Right atrium auricular region (tissue), 2 donors: ENCODE measurements around the gene PRRX1. TPM values are rescaled to one million over a fixed set of nuclear protein-coding genes. Genes with fewer than 3 reads are reported as not detected.

Experiments used
- DNase-seq: peaks from one replicate; pipeline ENCODE4 v3.0.0-alpha.2; 2019; ENCODE audit warnings: low spot score
- H3K27ac ChIP-seq, 2 donors: fragments of 200-600 bp; sonication (generic); 1 replicate in 1 of 2; 2 replicates in 1 of 2; pipeline ENCODE4 v1.5.1; 2016 to 2019
- H3K27me3 ChIP-seq, 2 donors: fragments of 200-600 bp; sonication (generic); one replicate each; pipeline versions ENCODE4 v1.5.1 to v1.6.0; 2017 to 2019
- H3K36me3 ChIP-seq: fragments of 200-600 bp; sonication (generic); one replicate; pipeline ENCODE4 v1.5.1; 2016
- H3K4me1 ChIP-seq, 2 donors: fragments of 200-600 bp; sonication (generic); one replicate each; pipeline versions ENCODE4 v1.5.1 to v1.6.0; 2017 to 2019
- H3K4me3 ChIP-seq, 2 donors: fragments of 200-600 bp; sonication (generic); 1 replicate in 1 of 2; 2 replicates in 1 of 2; pipeline ENCODE4 v1.5.1; 2017 to 2019; ENCODE audit warnings: mild to moderate bottlenecking in 1 of 2, moderate library complexity in 1 of 2
- H3K9me3 ChIP-seq, 2 donors: fragments of 200-600 bp; sonication (generic); one replicate each; pipeline ENCODE4 v1.5.1; 2019
- total RNA-seq, 2 donors: library from RNA; depleted of rRNA; stranded (reverse); fragments of >200 nt; gene quantifications; one replicate each; pipeline ENCODE4 v1.1.0, GENCODE V29; 2016
- TF ChIP-seq, protein P1 (sequence below), 2 donors: fragments of 200-600 bp; sonication (generic); IDR thresholded peaks; one replicate each; pipeline ENCODE4 v1.5.1; 2019; ENCODE audit warnings: antibody characterized with exemption in 2 of 2

Gene PRRX1
- total RNA-seq, 2 donors from 2014 or later = 23.9 to 55.1 TPM

DNA sequence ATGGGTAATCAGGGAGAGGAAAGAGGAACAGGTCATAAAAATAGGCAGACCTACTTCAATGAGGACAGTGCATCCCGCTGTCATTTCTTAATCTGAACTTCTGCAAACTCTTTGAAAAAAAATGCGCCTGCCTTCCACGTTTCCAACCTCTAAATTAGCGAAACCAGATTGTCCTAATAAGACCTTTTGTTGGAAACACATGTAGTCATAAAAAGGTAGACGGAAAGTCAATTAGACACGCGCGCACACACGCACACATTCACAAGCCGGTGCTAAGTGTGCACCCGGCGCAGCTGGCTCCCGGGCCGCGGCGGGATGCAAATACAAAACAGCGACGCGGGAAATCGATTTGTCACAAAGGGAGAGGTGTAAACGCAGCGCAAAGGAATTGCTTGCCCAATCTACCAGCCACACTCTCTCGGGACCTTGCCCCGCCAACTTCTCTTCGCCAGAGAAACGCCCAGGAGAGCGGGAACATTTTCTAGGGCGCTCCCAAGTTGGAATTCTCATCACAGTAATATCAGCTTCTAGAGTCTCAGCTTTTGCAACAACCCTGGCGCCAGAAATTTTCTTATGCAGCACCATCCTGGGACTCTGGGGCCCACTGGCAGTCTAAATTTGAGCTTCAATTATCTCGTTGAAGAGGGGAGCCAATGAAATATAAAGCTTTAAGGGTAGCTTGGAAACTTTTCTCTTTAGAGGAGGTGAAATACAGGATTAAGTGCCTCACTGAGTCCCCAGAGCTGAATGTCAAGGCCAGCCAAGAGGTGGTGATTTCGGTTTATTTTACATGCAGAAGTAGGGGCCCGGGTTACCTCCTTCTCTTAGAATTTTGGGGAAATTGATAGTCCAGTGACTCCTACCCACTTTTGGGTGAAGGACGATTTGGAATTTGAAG lies 4.5 kb downstream of the PRRX1 start:
- H3K9me3 ChIP-seq = no peaks in the 10 kb centered on the region
- H3K36me3 ChIP-seq = no peaks in the 10 kb centered on the region
- peak overlapping the region in 1 of 2 donors; percentile 14 for H3K4me3 ChIP-seq
- peak overlapping the region; percentile 2 to 35 for H3K27ac ChIP-seq
- H3K27me3 ChIP-seq = peaks cover 0 to 14% of the 10 kb centered on the region in 2 donors
- peaks cover 0 to 13% of the 10 kb centered on the region in 2 donors for H3K4me1 ChIP-seq
- TF ChIP-seq, protein P1, sequence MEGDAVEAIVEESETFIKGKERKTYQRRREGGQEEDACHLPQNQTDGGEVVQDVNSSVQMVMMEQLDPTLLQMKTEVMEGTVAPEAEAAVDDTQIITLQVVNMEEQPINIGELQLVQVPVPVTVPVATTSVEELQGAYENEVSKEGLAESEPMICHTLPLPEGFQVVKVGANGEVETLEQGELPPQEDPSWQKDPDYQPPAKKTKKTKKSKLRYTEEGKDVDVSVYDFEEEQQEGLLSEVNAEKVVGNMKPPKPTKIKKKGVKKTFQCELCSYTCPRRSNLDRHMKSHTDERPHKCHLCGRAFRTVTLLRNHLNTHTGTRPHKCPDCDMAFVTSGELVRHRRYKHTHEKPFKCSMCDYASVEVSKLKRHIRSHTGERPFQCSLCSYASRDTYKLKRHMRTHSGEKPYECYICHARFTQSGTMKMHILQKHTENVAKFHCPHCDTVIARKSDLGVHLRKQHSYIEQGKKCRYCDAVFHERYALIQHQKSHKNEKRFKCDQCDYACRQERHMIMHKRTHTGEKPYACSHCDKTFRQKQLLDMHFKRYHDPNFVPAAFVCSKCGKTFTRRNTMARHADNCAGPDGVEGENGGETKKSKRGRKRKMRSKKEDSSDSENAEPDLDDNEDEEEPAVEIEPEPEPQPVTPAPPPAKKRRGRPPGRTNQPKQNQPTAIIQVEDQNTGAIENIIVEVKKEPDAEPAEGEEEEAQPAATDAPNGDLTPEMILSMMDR (IDR thresholded peaks at IDR 0.05) = no peak
- DNase-seq = no peak

DNA sequence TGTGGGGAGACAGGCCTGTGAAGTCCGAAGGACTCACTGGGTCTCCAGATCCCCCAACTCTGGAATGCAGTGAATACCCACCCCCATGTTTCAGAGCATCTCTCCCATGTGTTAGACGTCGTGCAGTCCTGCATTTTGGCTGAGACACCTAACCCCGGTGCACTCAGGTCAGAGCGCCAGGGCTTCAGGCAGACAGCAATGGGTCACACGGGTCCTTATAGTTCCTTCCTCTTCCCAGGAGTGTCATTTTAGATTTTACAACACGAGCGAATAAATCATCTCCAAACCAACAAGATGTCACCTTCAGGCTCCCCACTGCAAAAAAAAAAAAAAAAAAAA lies 5.1 kb downstream of the PRRX1 start:
- H3K9me3 ChIP-seq = no peaks in the 10 kb centered on the region
- peak overlapping the region; percentile 2 to 35 for H3K27ac ChIP-seq
- peaks cover 0 to 13% of the 10 kb centered on the region in 2 donors for H3K4me1 ChIP-seq
- H3K27me3 ChIP-seq = peaks cover 0 to 14% of the 10 kb centered on the region in 2 donors
- H3K4me3 ChIP-seq = no peak overlapping the region
- H3K36me3 ChIP-seq = no peaks in the 10 kb centered on the region
- TF ChIP-seq, protein P1 (IDR thresholded peaks at IDR 0.05) = no peak
- DNase-seq = no peak

GRCh38 chr1:170669586-170670530 lies 5.9 kb downstream of the PRRX1 start:
- peak overlapping the region in 1 of 2 donors; percentile 22 for H3K27ac ChIP-seq

DNA sequence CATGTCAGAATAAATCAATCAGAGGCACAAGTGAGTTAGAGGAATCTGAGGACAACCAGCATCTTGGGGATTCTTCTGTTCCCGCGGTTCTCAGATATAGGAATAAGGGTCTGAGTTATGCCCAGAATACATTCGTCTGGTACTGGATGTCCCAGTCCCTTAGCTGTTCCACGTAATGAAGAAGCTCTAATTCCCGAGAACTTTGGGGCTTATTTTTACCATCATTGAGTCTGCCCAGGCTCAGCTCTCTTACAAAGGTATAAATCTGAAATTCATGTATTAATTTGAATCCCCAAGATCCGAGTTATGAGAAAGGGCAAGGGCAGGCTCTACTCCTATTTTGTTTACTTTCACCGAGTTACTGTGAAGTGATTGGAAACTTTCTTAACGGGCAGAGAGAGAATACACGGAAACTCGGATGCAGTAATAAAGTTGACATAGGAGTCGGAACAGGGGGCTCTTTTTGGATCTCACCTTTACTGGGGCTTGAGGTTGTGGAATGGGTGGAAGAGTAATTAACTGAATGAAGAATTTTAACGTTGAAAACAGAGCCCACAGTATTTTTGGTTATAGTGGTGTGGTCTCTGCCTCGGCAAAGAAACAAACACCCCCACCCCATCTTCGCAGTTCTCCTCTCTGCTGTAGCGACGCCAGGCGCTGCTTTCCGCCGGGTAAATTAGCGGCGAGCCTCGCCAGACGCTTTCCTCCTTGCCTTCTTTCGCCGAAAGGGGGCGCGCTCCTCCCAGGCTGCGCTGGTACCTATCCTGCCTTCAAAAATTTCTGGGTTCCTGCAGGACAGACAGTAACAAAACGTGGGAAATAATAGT lies 7.1 kb downstream of the PRRX1 start:
- DNase-seq = no peak
- TF ChIP-seq, protein P1 (IDR thresholded peaks at IDR 0.05) = peak; percentile 46 to 78

More at GRCh38 chr1:170669586-170670530, 5.9 kb downstream of the PRRX1 start:
- H3K27me3 ChIP-seq = peaks cover 0 to 10% of the 10 kb centered on the region in 2 donors
- TF ChIP-seq, protein P1 (IDR thresholded peaks at IDR 0.05) = no peak
- H3K4me3 ChIP-seq = no peak overlapping the region
- no peak for DNase-seq
- peaks cover 0 to 8% of the 10 kb centered on the region in 2 donors for H3K4me1 ChIP-seq
- H3K36me3 ChIP-seq = no peaks in the 10 kb centered on the region
- H3K9me3 ChIP-seq = no peaks in the 10 kb centered on the region

DNA sequence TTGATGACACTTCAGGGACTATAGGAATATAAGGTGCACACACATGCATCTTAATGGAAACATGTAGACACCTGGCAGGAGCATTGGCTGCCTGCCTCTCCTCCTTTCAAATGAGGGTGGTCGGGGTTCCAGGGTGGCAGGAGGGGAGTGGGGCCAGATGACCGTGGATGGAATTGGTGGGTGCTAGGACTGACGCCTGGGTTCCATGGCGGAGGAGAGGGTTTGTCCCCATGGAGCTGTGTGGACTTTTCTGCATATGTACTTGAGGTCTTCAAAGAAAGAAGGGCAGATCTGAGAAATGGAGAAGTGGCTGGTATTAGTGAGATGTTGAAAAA lies 7.7 kb downstream of the PRRX1 start:
- Histone ChIP-seq H3K27ac (peak overlapping the region in 1 of 2 donors; percentile 28), H3K9me3 (no peaks in the 10 kb centered on the region), H3K27me3 (peaks cover 0 to 6% of the 10 kb centered on the region in 2 donors), H3K4me1 (peaks cover 0 to 4% of the 10 kb centered on the region in 2 donors), H3K4me3 (no peak overlapping the region), H3K36me3 (no peaks in the 10 kb centered on the region)
- TF ChIP-seq, protein P1 (IDR thresholded peaks at IDR 0.05) = peak in 1 of 2 donors; percentile 23
- no peak for DNase-seq

More for the DNA sequence above, 7.1 kb downstream of the PRRX1 start:
- H3K4me1 ChIP-seq = no peaks in the 10 kb centered on the region
- no peaks in the 10 kb centered on the region for H3K9me3 ChIP-seq
- peaks cover 0 to 6% of the 10 kb centered on the region in 2 donors for H3K27me3 ChIP-seq
- peak overlapping the region in 1 of 2 donors; percentile 6 for H3K27ac ChIP-seq
- peak overlapping the region in 1 of 2 donors; percentile 5 for H3K4me3 ChIP-seq
- H3K36me3 ChIP-seq = no peaks in the 10 kb centered on the region
